ENCODE measurements around the gene HDLBP.

GRCh38 chr2:241304039-241304670 is 11.3 kb downstream of the HDLBP start:
- TF ChIP-seq POLR2A (IDR thresholded peaks at IDR 0.05; ENCODE audit: low read length) (no peak), GATA1 (IDR thresholded peaks at IDR 0.05; ENCODE audit: low read depth, low read length) (no peak)

Measured in erythroblast (primary cell).